Natural killer cell (primary cell): ENCODE measurements around the gene CEP170B. TPM values are rescaled to one million over a fixed set of nuclear protein-coding genes. Genes with fewer than 3 reads are reported as not detected.

Experiments
- ATAC-seq, 3 donors: fragments of 150-1000 bp in 2 of 3; fragments of 200-7000 bp in 1 of 3; cut with Tn5 transposase; 1 replicate in 1 of 3; 2 replicates in 2 of 3; pipeline ENCODE4 v1.10.0; 2021; ENCODE audit warnings: mild to moderate bottlenecking in 2 of 3, moderate library complexity in 2 of 3
- DNase-seq, 2 donors: peaks; one replicate each; pipeline versions ENCODE4 v3.0.0 to v3.0.0-alpha.2; 2013 to 2021; ENCODE audit warnings: mixed read lengths in 1 of 2
- H3K27ac ChIP-seq: one replicate; pipeline ENCODE4 v1.5.1; 2013; ENCODE audit warnings: mild to moderate bottlenecking, low read length
- H3K27me3 ChIP-seq: one replicate; pipeline ENCODE4 v1.6.1; 2013; ENCODE audit warnings: low read length; ENCODE audit not compliant: control insufficient read depth, insufficient read depth
- H3K36me3 ChIP-seq: one replicate; pipeline ENCODE4 v1.6.1; 2013; ENCODE audit warnings: low read length; ENCODE audit not compliant: control insufficient read depth, insufficient read depth
- H3K4me1 ChIP-seq: one replicate; pipeline ENCODE4 v1.6.1; 2013; ENCODE audit warnings: low read length; ENCODE audit not compliant: control insufficient read depth, insufficient read depth
- H3K4me3 ChIP-seq: one replicate; pipeline ENCODE4 v1.5.1; 2013; ENCODE audit warnings: low read length
- H3K9me3 ChIP-seq: one replicate; pipeline ENCODE4 v1.6.1; 2013; ENCODE audit warnings: low read length; ENCODE audit not compliant: control insufficient read depth, insufficient read depth
- H3K27ac Mint-ChIP-seq, 2 donors: one replicate each; pipeline ENCODE4 v1.8.0; 2022; ENCODE audit warnings: mild to moderate bottlenecking in 2 of 2, mixed read lengths in 2 of 2, moderate library complexity in 1 of 2
- H3K27me3 Mint-ChIP-seq, 2 donors: one replicate each; pipeline ENCODE4 v1.8.0; 2022; ENCODE audit warnings: low read depth in 2 of 2, mixed read lengths in 2 of 2
- H3K36me3 Mint-ChIP-seq: one replicate; pipeline ENCODE4 v1.8.0; 2022; ENCODE audit warnings: mixed read lengths
- H3K4me1 Mint-ChIP-seq, 2 donors: one replicate each; pipeline ENCODE4 v1.8.0; 2022; ENCODE audit warnings: mixed read lengths in 2 of 2
- H3K4me3 Mint-ChIP-seq: one replicate; pipeline ENCODE4 v1.8.0; 2022; ENCODE audit warnings: mild to moderate bottlenecking, moderate library complexity, mixed read lengths
- H3K9me3 Mint-ChIP-seq, 2 donors: one replicate each; pipeline ENCODE4 v1.8.0; 2022; ENCODE audit warnings: mixed read lengths in 2 of 2
- WGBS: methylation state at CpG from one replicate; pipeline ENCODE4 v1.1.7; 2013; ENCODE audit warnings: missing lambda C conversion rate; ENCODE audit not compliant: insufficient coverage; 5-methylcytosine and 5-hydroxymethylcytosine counted together
- intact Hi-C: fragments of 100-400 bp; cut with micrococcal nuclease; formaldehyde crosslinking; loops from one replicate; pipeline ENCODE4 v1.14.2; 2022
- total RNA-seq, 4 donors: library from RNA; stranded (reverse); fragments of 120-200 nt in 1 of 4; gene quantifications; one replicate each; pipeline versions ENCODE4 v1.2.3 to v1.2.4, GENCODE V29; 2013 to 2022
- TF ChIP-seq, protein P1 (sequence below): fragments of 200-600 bp; IDR thresholded peaks from one replicate; pipeline ENCODE4 v1.8.0; 2022; ENCODE audit warnings: antibody characterized with exemption

CEP170B gene
- total RNA-seq, 3 donors from 2014 or later (not counting 1 experiment from before 2014, with no cell fraction given): 0.24 to 0.72 (median 0.30) TPM

DNA sequence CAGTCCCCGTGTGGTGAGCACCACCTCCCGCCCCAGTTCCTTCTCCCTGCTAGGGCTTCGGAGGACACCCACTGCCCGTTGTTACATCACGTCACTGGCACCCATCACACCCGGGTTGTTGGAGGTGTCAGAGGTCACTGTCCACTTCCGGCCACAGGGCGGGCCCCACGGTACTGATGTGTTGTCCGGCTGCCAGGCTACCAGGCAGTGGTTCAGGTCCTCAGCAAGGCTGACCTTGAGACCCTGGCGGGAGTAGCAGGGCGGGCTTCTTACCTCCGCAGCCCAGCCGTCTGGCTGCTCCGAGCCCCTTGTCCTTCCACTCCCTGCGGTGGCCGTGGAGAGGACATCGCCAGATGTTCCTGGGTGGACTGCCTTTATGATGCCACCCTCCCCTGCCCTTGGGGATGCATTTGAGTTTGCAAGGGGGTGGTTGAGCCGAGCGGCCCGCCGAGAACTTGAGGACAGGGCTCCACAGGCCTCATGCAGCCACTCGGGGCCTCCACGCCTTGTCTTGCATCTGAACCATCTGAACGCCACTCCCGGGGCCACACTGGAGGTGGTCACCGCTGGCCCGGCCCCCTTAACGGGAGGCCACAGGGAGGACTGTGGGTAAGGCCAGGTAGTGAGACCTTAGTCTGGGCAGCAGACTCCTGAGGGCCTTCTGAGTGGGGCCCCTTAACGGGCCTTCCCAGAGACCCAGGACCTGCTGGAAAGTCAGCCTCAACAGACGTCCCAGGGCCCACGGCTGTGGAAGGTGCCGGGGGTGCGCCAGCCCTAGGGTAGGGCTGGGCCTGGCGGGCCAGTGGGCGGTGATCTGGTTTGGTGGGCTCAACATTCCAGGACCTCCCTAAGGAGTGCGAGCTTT is 32.5 kb downstream of the CEP170B start:
- H3K4me1 Mint-ChIP-seq: no peaks in the 10 kb centered on the region
- intact Hi-C loops: no loop called here
- H3K27me3 Mint-ChIP-seq: no peaks in the 10 kb centered on the region
- no peaks in the 10 kb centered on the region for H3K9me3 ChIP-seq
- TF ChIP-seq, protein P1, sequence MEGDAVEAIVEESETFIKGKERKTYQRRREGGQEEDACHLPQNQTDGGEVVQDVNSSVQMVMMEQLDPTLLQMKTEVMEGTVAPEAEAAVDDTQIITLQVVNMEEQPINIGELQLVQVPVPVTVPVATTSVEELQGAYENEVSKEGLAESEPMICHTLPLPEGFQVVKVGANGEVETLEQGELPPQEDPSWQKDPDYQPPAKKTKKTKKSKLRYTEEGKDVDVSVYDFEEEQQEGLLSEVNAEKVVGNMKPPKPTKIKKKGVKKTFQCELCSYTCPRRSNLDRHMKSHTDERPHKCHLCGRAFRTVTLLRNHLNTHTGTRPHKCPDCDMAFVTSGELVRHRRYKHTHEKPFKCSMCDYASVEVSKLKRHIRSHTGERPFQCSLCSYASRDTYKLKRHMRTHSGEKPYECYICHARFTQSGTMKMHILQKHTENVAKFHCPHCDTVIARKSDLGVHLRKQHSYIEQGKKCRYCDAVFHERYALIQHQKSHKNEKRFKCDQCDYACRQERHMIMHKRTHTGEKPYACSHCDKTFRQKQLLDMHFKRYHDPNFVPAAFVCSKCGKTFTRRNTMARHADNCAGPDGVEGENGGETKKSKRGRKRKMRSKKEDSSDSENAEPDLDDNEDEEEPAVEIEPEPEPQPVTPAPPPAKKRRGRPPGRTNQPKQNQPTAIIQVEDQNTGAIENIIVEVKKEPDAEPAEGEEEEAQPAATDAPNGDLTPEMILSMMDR: no peak
- 89% methylated on average over 37 of the region's 37 CpGs for WGBS
- no peaks in the 10 kb centered on the region for H3K9me3 Mint-ChIP-seq
- DNase-seq (no peak), ATAC-seq (no peak)
- H3K4me3 ChIP-seq: no peak overlapping the region
- H3K27me3 ChIP-seq: no peaks in the 10 kb centered on the region
- H3K4me3 Mint-ChIP-seq: no peak overlapping the region
- no peaks in the 10 kb centered on the region for H3K36me3 Mint-ChIP-seq
- H3K36me3 ChIP-seq: no peaks in the 10 kb centered on the region
- no peak overlapping the region for H3K27ac ChIP-seq
- no peaks in the 10 kb centered on the region for H3K4me1 ChIP-seq
- no peak overlapping the region for H3K27ac Mint-ChIP-seq

DNA sequence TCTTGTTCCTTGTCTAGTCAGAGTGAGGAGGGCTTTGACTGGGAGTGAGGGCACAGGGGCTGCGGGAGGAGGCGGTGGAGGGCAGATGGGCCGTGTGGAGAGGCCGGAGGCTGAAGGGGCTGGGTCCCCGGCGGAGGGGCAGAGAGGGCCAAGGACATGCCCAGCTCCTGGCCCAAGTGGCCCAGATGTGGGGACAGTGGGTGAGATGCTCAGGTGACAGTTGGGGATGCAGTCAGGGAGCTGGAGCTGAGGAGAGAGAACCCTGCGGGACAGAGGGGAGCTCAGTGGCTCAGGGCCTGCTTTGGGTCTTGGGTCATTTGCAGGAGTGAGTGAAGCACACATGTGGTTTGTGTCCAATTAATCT is 33.1 kb downstream of the CEP170B start:
- 94% methylated on average over 7 of the region's 7 CpGs for WGBS
- H3K9me3 Mint-ChIP-seq: no peaks in the 10 kb centered on the region
- intact Hi-C loops: no loop called here

DNA sequence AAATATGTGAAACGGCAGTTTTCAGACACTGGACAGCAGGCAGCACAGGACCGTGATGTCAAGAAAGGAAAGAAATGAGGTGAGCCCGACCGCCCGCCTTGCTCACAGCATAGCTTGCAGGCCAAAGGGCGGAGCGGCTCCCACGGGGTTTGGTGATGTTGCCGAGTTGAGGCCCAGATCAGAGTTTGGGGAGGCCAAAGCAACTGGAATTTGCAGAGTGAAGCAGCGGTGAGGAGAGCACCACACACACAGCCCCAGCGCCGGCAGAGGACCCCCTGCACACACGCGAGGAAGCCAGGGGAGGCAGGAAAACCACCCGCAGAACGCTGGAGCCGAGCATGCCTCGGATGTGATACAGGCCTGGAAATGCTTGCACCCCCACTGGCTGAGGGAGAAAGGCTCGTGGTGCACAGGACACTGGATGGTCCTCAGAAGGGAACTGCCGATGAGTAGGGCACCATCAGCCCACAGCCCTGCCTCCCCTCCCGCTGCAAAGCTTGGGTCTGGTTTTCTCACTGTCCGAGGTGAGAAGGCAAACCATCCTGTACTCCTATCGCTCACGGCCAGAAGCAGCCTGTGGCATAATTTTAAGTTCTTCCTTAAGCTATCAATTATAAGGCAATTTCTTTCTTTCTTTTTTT is 33.9 kb downstream of the CEP170B start:
- H3K27ac Mint-ChIP-seq: no peak overlapping the region
- H3K4me1 Mint-ChIP-seq: no peaks in the 10 kb centered on the region

More for the DNA sequence above, 33.1 kb downstream of the CEP170B start:
- ATAC-seq (no peak), DNase-seq (no peak)
- no peak overlapping the region for H3K27ac ChIP-seq
- no peaks in the 10 kb centered on the region for H3K36me3 Mint-ChIP-seq
- no peaks in the 10 kb centered on the region for H3K4me1 ChIP-seq
- no peaks in the 10 kb centered on the region for H3K4me1 Mint-ChIP-seq
- no peak overlapping the region for H3K27ac Mint-ChIP-seq
- H3K27me3 Mint-ChIP-seq: peaks cover 1 to 3% of the 10 kb centered on the region in 2 donors
- H3K9me3 ChIP-seq: no peaks in the 10 kb centered on the region
- H3K4me3 Mint-ChIP-seq: no peak overlapping the region
- TF ChIP-seq, protein P1: no peak
- no peaks in the 10 kb centered on the region for H3K27me3 ChIP-seq
- no peak overlapping the region for H3K4me3 ChIP-seq
- H3K36me3 ChIP-seq: no peaks in the 10 kb centered on the region

More for the DNA sequence above, 33.9 kb downstream of the CEP170B start:
- H3K36me3 Mint-ChIP-seq: no peaks in the 10 kb centered on the region
- DNase-seq (no peak), ATAC-seq (no peak)
- H3K36me3 ChIP-seq: no peaks in the 10 kb centered on the region
- no peaks in the 10 kb centered on the region for H3K9me3 ChIP-seq
- H3K27me3 Mint-ChIP-seq: peaks cover 7 to 11% of the 10 kb centered on the region in 2 donors
- WGBS: 85% methylated on average over 22 of the region's 24 CpGs
- H3K4me3 ChIP-seq: no peak overlapping the region
- H3K9me3 Mint-ChIP-seq: no peaks in the 10 kb centered on the region
- H3K27ac ChIP-seq: no peak overlapping the region
- intact Hi-C loops: no loop called here
- H3K27me3 ChIP-seq: no peaks in the 10 kb centered on the region
- TF ChIP-seq, protein P1: no peak
- no peaks in the 10 kb centered on the region for H3K4me1 ChIP-seq
- H3K4me3 Mint-ChIP-seq: no peak overlapping the region
